NOMO-1 treated with DMSO at 0.1 percent for 48 hours (cell line): ENCODE data around the gene MTHFD1L.
"Not testable (repeated sequence)": the region's sequence is repeated elsewhere in the genome, so short reads cannot be mapped to it uniquely, and the experiment has no call there.

Experiments used
- DNase-seq: peaks from one replicate; lab custom pipeline; 2025; ENCODE audit not compliant: unreplicated experiment; lab: John Stamatoyannopoulos, UW

MTHFD1L gene

DNA sequence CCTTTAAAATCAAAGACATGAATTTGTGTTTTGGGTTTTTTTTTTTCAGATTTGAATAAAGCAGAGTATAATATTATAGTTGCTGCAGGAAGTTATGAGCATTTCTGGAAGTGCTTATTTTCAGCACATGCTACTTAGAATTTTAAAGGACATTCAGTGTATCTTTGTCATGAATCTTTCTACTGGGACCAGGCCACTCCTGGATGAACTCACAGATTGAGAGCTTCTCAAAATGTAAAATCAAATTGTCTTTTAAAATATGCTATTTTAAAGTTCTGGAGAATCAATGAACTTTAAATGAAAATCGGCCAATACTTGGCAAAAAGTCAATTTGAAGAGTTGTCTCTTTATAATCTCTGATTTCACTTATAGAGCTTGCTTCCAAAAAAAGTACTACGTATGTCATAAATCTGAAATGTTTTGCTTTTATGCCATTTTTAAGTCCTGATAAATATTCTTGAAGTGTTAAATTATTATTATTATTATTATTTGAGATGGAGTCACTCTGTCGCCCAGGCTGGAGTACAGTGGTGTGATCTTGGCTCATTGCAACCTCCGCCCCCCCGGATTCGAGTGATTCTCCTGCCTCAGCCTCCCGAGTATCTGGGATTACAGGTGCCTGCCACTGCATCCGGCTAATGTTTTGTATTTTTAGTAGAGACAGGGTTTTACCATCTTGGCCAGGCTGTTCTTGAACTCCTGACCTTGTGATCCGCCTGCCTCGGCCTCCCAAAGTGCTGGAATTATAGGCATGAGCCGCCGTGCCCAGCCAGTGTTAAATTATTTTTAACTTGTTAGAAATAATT, 198.5 kb downstream of the MTHFD1L start:
- no peak for DNase-seq

DNA sequence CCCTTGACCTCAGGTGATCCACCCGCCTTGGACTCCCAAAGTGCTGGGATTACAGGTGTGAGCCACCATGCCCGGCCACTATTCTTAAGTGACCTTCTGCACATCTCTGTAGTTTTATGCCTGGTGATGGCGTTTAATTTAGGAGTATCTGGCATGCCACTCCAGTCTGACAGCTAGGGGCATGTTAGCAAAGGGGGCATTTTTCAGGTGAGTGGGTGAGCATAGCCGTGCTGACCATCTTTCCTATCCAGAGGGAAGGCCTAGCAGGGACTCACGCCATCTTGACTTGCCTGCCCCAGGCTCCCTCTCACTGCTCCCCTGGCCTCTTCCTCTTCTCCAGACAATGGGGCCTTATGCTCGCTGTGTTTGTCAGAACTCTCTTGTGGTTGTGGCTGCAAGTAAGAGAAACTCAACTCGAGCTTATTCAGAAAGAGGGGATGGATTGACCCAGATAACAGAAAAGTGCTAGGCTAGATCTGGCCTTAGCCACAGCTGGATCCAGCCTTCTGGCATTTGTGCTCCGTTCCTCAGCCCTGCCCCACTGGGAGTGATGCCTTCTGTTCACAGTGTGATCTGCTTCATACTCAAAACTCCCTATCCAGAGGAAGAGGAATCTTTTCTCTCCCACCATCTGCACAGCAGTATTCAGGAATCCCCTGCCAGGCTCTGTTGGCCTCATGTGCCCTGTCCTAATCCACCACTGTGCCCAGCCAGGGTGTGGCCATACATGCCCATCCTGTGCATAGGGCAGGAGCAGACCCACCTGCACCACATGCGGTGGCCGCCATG, 199.7 kb downstream of the MTHFD1L start:
- no peak for DNase-seq

- no peak for DNase-seq
These were observed 202.4 kb downstream of the MTHFD1L start for GRCh38 chr6:151067684-151068596.

GRCh38 chr6:151068761-151069312, 203.3 kb downstream of the MTHFD1L start:
- DNase-seq = no peak

DNA sequence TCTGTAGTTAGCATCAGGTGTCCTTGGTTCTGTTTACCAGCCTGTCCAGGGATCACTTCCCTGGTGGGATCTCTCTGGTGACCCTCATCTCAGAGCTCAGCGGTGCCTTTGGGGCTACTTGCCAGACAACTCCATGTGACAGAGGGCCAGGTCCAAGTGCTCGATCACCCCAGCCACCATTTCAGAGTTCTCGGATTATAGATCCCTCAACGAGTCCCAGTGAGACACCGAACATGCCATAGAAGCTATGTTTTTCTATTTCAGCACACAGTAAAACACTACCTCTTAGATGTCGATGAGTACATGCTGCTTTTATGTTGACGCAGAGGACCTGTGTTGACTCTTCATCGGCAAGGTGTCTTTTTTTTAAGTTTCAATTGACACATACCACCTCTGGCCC, 204.1 kb downstream of the MTHFD1L start:
- no peak for DNase-seq

DNA sequence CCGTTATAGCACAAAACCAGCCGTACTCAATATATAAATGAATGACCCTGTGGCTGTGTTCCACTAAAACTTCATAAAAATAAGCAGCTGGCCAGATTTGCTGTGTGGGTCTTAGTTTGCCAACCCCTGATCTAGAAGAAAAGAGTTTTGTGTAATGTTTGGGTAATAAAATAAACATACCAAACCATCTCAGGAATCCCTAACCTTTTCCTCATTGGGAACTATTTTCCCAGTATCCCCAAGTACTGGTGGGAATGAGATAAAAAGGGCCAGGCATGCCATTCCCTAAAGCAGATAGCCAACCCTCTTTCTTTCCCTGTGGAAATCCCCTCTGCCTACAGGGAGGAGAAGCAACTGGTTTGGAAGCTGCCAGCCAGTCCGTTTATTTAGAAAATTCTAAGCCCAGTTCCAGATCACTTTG, 205.1 kb downstream of the MTHFD1L start:
- no peak for DNase-seq

- DNase-seq = no peak
These were observed 205.8 kb downstream of the MTHFD1L start for GRCh38 chr6:151071295-151071694.

DNA sequence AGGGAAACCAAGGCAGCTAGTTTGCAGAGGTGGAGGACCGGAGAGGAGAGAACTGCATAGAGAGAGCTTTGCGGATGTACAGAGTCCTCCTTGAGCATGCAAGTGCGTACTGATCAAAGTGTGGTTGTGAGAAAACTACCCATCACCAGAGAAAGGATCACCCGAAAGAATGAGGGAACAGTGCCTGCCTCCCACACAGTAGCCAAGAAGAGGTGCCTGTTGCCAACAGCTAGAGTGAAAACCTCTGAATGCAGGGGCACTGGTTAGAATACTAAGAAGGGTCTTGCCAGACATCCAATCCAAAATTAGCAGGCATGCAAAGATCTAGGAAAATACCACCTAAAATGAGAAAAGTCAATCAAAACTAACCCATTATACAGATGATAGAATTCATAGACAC, 207.6 kb downstream of the MTHFD1L start:
- no peak for DNase-seq

DNA sequence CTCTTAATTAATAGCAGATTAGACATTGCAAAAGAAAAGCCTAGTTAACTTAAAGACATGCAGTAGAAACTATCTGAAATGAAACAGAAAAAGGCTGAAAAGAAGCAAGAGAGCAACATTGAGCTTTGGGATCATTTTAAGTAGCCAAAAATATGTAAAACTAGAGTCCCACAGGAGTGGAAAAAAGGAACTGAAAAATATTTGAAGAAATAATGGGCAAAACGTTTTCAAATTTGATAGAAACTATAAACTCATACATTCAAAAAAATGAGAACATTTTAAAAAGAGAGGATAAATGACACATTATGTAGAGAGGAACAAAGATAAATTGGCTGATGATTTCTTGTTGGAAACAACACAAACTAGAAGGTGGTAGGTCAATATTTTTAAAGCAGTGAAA, 208.2 kb downstream of the MTHFD1L start:
- no peak for DNase-seq

GRCh38 chr6:151075005-151075404, 209.5 kb downstream of the MTHFD1L start:
- DNase-seq = no peak

DNA sequence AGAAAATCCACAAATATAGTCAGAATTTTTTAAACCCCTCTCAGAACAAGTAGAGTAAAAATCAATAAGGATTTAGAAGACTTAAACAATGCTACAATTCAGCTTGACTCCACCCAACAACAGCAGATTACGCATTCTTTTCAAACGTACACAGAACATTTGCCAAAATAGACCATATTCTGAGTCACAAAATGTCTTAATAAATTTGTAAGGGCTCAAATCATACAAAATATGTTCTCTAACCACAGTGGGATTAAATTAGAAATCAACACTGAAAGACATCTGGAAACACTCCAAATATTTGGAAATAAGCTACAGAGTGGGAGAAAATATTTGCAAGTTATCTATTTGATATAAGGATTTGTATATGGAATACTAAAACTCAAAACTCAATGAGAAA, 210.0 kb downstream of the MTHFD1L start:
- no peak for DNase-seq

- DNase-seq = no peak
These were observed 210.5 kb downstream of the MTHFD1L start for GRCh38 chr6:151075930-151076555.

GRCh38 chr6:151078655-151079054, 213.2 kb downstream of the MTHFD1L start:
- no peak for DNase-seq

- DNase-seq = no peak
These were observed 216.2 kb downstream of the MTHFD1L start for GRCh38 chr6:151081656-151082055.

DNA sequence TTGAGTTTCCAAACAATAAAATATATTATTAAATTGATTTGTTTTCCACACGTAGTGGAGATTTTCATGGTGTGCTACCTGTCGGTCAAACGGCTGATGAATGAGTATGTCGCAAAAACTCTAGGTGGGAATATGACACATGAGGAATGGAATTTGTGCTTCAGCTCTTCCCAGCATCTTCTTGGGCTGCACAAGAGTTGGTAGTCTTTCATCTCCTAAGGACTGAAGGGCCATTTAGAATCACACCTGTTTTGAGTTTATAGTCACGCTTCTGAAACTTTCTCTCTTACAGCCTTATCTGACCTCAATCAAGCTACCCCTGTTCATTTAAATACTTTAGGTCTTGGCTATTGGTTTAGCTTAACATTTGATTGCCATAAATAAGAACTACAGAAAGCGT, 216.6 kb downstream of the MTHFD1L start:
- no peak for DNase-seq

DNA sequence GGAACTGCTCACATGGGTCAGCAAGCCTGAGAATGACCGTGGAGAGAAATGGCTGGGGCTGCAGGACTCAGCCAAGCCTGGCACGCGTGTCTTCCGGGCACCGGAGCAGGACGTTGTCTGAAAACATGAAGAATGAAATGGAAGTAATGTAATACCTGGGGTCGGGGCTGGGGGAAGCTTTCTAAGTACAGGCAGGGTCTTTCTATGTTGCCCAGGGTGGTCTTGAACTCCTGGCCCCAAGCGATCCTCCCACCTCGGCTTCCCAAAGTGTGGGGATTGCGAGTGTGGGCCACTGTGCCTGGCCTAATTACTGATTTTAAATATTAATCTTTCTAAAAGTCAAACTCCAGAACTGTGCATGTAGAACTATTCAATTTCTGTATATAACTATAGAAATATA, 218.8 kb downstream of the MTHFD1L start:
- DNase-seq = no peak

DNA sequence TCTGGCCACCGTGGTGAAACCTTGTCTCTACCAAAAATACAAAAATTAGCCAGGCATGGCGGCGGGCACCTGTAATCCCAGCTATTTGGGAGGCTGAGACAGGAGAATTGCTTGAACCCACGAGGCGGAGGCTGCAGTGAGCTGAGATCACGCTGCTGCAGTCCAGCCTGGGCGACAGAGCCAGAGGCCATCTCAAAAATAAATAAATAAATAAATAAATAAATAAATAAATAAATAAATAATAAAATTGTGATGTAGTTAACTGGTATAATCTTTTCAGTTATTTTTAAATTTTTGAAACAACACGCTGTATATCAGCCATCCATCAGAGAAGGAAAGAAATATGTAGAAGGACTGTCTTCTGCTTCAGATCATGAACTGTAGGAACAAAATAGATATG, 221.6 kb downstream of the MTHFD1L start:
- not testable (repeated sequence) for DNase-seq

DNA sequence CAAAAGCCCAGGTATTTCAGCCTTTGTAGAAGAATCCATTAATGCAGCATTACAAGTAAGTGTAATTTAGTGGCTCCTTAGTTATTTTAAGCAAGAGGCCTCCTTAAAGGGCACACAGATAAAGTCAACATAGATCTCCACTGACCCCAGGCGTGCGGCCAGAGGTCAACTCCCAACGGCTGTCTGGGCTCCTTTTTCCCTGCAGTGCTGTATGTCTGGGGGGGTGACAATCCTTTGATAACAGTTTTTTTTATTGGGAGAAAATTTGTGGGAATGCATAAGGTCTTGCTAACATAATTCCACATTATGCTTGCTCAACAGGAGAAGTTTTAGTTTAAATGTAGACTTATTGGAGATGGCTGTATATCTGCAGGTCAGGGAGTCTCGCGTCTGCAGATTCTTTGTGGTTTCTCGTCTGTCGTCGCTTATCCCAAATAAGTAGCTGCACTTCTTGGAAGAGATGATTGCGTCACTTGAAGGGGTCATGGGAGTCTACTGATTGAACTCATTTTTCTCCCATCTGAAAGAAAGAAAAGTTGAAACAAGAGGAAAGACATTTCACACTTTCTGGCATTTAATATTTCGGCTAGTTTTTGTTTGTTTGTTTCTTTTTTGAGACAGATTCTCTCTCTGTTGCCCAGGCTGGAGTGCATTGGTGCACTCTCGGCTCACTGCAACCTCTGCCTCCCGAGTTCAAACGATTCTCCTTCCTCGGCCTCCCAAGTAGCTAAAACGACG, 222.5 kb downstream of the MTHFD1L start:
- DNase-seq = no peak

DNA sequence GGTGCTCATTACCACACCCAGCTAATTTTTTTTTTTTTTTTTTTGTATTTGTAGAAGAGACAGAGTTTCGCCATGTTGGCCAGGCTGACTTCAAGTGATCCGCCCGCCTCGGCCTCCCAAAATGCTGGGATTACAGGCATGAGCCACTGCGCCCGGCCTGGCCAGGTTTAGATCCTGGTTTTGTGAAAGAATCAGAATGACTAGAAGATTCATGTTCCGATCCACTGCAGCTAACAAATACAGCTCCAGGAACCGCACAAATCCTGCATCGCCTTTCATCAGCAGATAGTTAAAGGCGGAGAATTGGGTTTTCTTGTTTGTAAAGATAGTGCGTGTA, 223.1 kb downstream of the MTHFD1L start:
- no peak for DNase-seq

- DNase-seq = no peak
These were observed 223.5 kb downstream of the MTHFD1L start for GRCh38 chr6:151088963-151089362.
